B cell (primary cell): ENCODE measurements around the gene HES4.

Experiments used
- CTCF ChIP-seq: fragments of 200-600 bp; IDR thresholded peaks from one replicate; pipeline ENCODE4 v1.8.0; 2022; ENCODE audit warnings: antibody characterized with exemption, mild to moderate bottlenecking
- EZH2 ChIP-seq: IDR thresholded peaks from 2 replicates; pipeline ENCODE4 v1.6.1; 2012; ENCODE audit warnings: borderline replicate concordance, low read depth, mild to moderate bottlenecking, moderate library complexity, low read length; ENCODE audit not compliant: insufficient read depth, poor library complexity, severe bottlenecking

- TF ChIP-seq EZH2: no peak
- TF ChIP-seq CTCF: no peak
These were observed 24.5 kb downstream of the HES4 start for GRCh38 chr1:975365-975764.
